Measurements from ENCODE around the gene KDM1A.

Gene KDM1A

DNA sequence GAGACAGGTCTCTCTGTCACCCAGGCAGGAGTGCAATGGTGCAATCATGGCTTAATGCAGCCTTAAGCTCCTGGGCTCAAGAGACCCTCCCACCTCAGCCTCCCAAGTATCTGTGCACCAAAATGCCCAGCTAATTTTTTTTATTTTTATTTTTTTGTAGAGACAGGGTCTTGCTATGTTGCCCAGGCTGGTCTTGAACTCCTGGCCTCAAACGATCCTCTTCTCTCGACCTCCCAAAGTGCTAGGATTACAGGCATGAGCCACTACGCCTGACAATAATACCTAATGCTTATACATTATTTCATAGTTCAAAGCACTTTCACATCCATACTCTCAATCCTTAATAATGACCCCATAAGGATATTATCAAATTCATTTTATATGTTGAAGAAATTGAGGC is 101.1 kb downstream of the KDM1A start:
- Histone ChIP-seq H3K9me3 (replicated peaks; ENCODE audit: insufficient read depth, low read length) (no peaks in the 10 kb centered on the region), H3K36me3 (replicated peaks; ENCODE audit: insufficient read depth, low read length) (no peaks in the 10 kb centered on the region), H3K9me2 (replicated peaks; ENCODE audit: insufficient read depth, low read length) (no peaks in the 10 kb centered on the region), H3F3A (ENCODE audit: insufficient read depth, low read length) (no peaks in the 10 kb centered on the region), H4K20me1 (ENCODE audit: insufficient read depth, low read length) (no peaks in the 10 kb centered on the region), H3K27me3 (replicated peaks; ENCODE audit: insufficient read depth, low read length) (no peaks in the 10 kb centered on the region), H3K4me2 (ENCODE audit: low read depth, low read length) (no peak overlapping the region), H3K79me2 (ENCODE audit: low read length) (no peaks in the 10 kb centered on the region), H2AFZ (ENCODE audit: low read length) (no peak overlapping the region), H3K4me1 (ENCODE audit: low read length) (peaks cover 6% of the 10 kb centered on the region), H3K9ac (ENCODE audit: low read length) (no peak overlapping the region), H3K4me3 (ENCODE audit: low read length) (no peak overlapping the region), H3K27ac (ENCODE audit: low read length) (no peak overlapping the region)
- no peak for DNase-seq
- TF ChIP-seq EZH2 (optimal IDR thresholded peaks at IDR 0.05; ENCODE audit: low read depth, low read length) (no peak), EZH2phosphoT487 (IDR thresholded peaks at IDR 0.05; ENCODE audit: low read length) (no peak)
- TF ChIP-seq, protein P1, sequence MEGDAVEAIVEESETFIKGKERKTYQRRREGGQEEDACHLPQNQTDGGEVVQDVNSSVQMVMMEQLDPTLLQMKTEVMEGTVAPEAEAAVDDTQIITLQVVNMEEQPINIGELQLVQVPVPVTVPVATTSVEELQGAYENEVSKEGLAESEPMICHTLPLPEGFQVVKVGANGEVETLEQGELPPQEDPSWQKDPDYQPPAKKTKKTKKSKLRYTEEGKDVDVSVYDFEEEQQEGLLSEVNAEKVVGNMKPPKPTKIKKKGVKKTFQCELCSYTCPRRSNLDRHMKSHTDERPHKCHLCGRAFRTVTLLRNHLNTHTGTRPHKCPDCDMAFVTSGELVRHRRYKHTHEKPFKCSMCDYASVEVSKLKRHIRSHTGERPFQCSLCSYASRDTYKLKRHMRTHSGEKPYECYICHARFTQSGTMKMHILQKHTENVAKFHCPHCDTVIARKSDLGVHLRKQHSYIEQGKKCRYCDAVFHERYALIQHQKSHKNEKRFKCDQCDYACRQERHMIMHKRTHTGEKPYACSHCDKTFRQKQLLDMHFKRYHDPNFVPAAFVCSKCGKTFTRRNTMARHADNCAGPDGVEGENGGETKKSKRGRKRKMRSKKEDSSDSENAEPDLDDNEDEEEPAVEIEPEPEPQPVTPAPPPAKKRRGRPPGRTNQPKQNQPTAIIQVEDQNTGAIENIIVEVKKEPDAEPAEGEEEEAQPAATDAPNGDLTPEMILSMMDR (IDR thresholded peaks at IDR 0.05; ENCODE audit: low read length): no peak

DNA sequence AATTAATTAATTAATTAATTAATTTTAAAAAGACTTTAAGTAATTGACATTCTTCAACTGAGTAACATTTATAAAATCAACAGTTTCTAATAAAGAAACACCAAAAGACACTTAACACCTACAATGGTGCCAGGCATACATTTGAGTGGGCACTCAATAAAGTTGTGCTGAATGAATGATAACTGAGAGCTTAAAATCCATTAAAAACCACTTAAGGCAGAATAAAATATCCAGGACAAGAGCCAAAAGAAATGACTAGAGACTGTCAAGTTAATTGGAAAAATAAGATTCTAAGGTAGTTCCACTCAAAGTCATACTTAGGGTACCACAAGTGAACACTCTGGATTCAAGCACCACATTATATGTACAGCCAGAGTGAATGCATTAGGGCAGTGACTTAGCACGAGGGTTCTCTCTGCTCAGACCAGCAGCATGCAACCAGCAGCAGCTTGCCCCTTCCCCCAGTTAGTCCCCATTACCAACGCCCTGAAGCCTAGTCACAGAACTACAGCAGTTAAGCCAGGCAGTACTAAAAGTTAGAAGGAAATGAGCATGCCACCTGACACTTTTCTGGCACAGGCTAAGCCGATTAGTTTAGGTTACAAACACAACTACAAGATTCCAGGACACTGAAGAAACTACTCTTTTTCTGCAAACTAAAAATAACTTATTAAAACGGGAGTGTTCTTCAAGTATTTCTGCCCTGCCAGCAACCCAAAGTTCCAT is 102.9 kb downstream of the KDM1A start:
- TF ChIP-seq, protein P1 (IDR thresholded peaks at IDR 0.05; ENCODE audit: low read length): no peak
- TF ChIP-seq EZH2 (optimal IDR thresholded peaks at IDR 0.05; ENCODE audit: low read depth, low read length): no peak
- TF ChIP-seq EZH2phosphoT487 (IDR thresholded peaks at IDR 0.05; ENCODE audit: low read length): no peak
- Histone ChIP-seq H3K9me2 (replicated peaks; ENCODE audit: insufficient read depth, low read length) (no peaks in the 10 kb centered on the region), H2AFZ (ENCODE audit: low read length) (no peak overlapping the region), H3K79me2 (ENCODE audit: low read length) (no peaks in the 10 kb centered on the region), H3K27ac (ENCODE audit: low read length) (no peak overlapping the region), H3K4me3 (ENCODE audit: low read length) (no peak overlapping the region), H3K4me2 (ENCODE audit: low read depth, low read length) (no peak overlapping the region), H3F3A (ENCODE audit: insufficient read depth, low read length) (no peaks in the 10 kb centered on the region), H3K27me3 (replicated peaks; ENCODE audit: insufficient read depth, low read length) (no peaks in the 10 kb centered on the region), H3K36me3 (replicated peaks; ENCODE audit: insufficient read depth, low read length) (no peaks in the 10 kb centered on the region), H3K9me3 (replicated peaks; ENCODE audit: insufficient read depth, low read length) (no peaks in the 10 kb centered on the region), H3K9ac (ENCODE audit: low read length) (no peak overlapping the region), H3K4me1 (ENCODE audit: low read length) (peaks cover 6% of the 10 kb centered on the region), H4K20me1 (ENCODE audit: insufficient read depth, low read length) (no peaks in the 10 kb centered on the region)
- no peak for DNase-seq

GRCh38 chr1:23122796-23123195 is 103.5 kb downstream of the KDM1A start:
- TF ChIP-seq, protein P1 (IDR thresholded peaks at IDR 0.05; ENCODE audit: low read length): no peak
- TF ChIP-seq EZH2phosphoT487 (IDR thresholded peaks at IDR 0.05; ENCODE audit: low read length): no peak
- TF ChIP-seq EZH2 (optimal IDR thresholded peaks at IDR 0.05; ENCODE audit: low read depth, low read length): no peak
- H3K79me2 ChIP-seq (ENCODE audit: low read length): no peaks in the 10 kb centered on the region
- no peak overlapping the region for H2AFZ ChIP-seq (ENCODE audit: low read length)
- no peaks in the 10 kb centered on the region for H4K20me1 ChIP-seq (ENCODE audit: insufficient read depth, low read length)
- H3K4me2 ChIP-seq (ENCODE audit: low read depth, low read length): no peak overlapping the region
- H3K9ac ChIP-seq (ENCODE audit: low read length): no peak overlapping the region
- H3K36me3 ChIP-seq (replicated peaks; ENCODE audit: insufficient read depth, low read length): no peaks in the 10 kb centered on the region
- no peak overlapping the region for H3K27ac ChIP-seq (ENCODE audit: low read length)
- H3K9me3 ChIP-seq (replicated peaks; ENCODE audit: insufficient read depth, low read length): no peaks in the 10 kb centered on the region
- H3K9me2 ChIP-seq (replicated peaks; ENCODE audit: insufficient read depth, low read length): no peaks in the 10 kb centered on the region
- peaks cover 6% of the 10 kb centered on the region for H3K4me1 ChIP-seq (ENCODE audit: low read length)
- H3K27me3 ChIP-seq (replicated peaks; ENCODE audit: insufficient read depth, low read length): no peaks in the 10 kb centered on the region
- H3K4me3 ChIP-seq (ENCODE audit: low read length): no peak overlapping the region
- no peak for DNase-seq
- H3F3A ChIP-seq (ENCODE audit: insufficient read depth, low read length): no peaks in the 10 kb centered on the region

All from MM.1S (cell line).